Activated CD4-positive, alpha-beta T cell treated with anti-CD3 and anti-CD28 coated beads for 24 hours (primary cell): ENCODE measurements around the gene AIF1L.

Experiments used
- DNase-seq, 2 donors: peaks; one replicate each; pipeline ENCODE4 v3.0.0-alpha.2; 2020; ENCODE audit warnings: low read depth in 2 of 2

The AIF1L gene

DNA sequence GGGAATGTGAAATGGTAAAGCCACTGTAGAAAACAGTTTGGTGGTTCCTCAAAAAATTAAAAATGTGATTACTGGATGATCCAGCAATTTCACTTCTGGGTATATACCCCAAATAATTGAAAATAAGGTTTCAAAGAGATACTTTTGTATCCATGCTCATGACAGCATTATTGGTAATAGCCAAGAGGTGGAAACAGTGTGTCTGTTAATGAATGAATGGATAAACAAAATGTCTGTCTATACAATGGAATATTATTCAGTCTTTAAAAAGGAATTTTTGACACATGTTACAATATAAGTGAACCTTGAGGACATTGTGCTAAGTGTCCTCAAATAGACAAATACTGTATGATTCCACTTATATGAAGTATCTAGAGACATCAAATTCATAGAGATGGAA, 69.2 kb downstream of the AIF1L start:
- DNase-seq: no peak

DNA sequence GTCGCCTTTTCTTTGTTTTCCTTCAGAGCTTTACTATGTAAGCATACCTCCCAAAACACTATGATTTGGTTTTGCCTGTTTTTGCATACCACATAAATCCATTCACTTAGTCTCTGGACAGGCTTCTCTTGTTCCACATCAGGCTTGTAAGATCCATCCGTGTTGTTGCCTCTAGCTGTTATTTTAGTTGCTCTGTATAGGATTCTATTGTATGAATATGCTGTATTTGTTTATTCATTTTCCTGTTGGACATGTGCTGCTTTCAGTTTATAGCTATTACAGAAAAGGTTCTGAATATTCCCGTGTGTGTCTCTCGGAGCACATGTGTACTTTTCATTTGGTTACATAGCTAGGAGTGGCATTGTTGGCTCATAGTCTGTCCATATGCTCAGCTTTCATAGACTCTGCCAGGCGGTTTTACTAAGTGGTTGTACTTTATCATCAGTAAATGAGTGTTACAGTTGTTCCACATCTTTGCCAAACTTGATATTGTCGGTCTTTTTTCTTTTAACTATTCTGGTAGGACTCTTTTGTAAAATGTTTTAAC, 70.9 kb downstream of the AIF1L start:
- no peak for DNase-seq

DNA sequence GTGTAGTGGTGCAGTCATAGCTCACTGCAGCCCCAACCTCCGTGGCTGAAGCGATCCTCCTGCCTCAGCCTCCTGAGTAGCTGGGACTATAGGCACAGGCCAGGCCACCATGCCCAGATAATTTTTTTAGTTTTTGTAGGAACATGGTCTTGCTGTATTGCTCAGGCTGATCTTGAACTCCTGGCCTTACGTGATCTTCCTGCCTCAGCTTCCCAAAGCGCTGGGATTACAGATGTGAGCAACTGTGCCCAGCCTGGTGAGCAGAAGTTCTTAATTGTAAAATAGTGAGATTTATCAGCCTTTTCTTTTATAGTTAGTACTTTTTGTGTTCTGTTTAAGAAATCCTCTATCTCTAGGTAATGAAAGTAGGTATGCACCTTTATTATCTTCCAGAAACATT, 71.6 kb downstream of the AIF1L start:
- no peak for DNase-seq

DNA sequence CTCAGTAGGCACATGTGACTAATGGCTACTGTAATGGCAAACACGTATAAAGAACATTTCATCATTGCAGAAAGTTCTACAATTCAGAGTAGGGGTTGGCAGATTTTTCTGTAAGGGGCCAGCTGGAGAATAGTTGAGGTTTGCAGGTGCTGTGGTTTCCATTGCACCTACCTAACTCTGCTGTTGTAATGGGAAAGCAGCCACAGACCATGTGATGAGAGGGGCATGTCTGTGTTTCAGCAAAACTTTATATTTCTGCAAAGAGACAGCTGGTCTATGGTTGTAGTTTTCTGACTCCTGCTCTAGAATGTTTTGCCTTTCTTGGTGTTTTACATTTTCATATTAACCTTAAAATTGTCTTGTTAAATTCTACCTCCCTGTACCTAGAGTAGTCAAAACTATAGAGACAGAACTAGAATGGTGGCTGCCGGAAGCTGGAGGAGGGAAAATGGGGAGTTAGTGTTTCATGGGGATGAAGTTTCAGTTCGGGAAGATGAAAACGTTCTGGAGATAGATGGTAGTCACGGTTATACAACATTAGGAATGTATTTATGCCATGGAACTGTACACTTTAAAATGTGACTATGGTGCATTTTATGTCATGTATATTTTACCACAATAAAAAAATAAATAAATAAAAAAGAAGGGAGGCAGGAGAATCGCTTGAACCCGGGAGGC, 73.4 kb downstream of the AIF1L start:
- no peak for DNase-seq
